ENCODE data around the gene HDAC5.
"Not testable (repeated sequence)": the region's sequence is repeated elsewhere in the genome, so short reads cannot be mapped to it uniquely, and the experiment has no call there.

HDAC5 gene

GRCh38 chr17:44059101-44059892 is 64.1 kb downstream of the HDAC5 start:
- no peaks in the 10 kb centered on the region for H3K27me3 ChIP-seq (ENCODE audit: control insufficient read depth, insufficient read depth, low read length)
- H3K27ac ChIP-seq (ENCODE audit: low read depth, low read length) = no peak overlapping the region
- H3K36me3 ChIP-seq (ENCODE audit: control insufficient read depth, insufficient read depth, low read length) = peaks cover 78% of the 10 kb centered on the region
- H3K4me3 ChIP-seq (ENCODE audit: low read depth, low read length) = no peak overlapping the region
- H3K4me1 ChIP-seq (ENCODE audit: control insufficient read depth, insufficient read depth, low read length) = no peaks in the 10 kb centered on the region
- no peaks in the 10 kb centered on the region for H3K9me3 ChIP-seq (ENCODE audit: control insufficient read depth, insufficient read depth, low read length)
- no peak overlapping the region for H3K9ac ChIP-seq (ENCODE audit: low read depth, low read length)

DNA sequence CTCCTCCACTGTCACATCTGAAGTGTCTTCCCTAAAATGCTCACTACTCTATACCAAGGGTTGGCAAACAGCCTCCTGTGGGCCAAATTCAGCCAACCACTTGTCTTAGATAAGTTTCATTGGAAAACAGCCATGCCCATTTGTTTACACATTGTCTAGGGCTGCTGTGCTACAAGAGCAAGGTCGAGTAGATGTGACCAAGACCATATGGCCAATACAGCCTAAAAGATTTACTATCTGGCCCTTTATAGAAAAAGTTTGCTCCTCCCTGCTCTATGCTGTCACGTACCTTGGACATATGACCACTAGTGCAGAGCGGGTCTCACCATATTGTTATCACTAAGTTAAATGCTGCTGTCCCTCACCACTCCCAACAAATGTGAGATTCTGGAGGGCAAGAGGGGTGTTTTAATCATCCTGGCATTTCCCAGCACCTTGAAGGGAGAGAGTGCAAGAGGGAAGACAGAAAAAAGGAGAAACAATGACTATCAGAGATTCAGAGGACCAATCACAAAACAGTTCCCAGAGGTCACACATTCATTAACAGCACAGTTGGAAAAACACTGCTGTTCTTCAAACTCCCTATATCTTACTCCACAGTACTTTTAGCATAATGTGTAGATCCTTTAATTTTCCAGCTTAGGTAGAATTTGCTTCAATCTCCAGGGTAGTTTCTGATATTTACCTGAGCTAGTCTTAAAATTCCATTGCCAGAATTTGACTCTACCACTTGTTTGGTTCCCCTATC is 70.1 kb downstream of the HDAC5 start:
- peaks cover 84% of the 10 kb centered on the region for H3K36me3 ChIP-seq (ENCODE audit: control insufficient read depth, insufficient read depth, low read length)
- H3K9ac ChIP-seq (ENCODE audit: low read depth, low read length) = no peak overlapping the region
- H3K27ac ChIP-seq (ENCODE audit: low read depth, low read length) = no peak overlapping the region
- no peak overlapping the region for H3K4me3 ChIP-seq (ENCODE audit: low read depth, low read length)
- no peaks in the 10 kb centered on the region for H3K9me3 ChIP-seq (ENCODE audit: control insufficient read depth, insufficient read depth, low read length)
- no peaks in the 10 kb centered on the region for H3K27me3 ChIP-seq (ENCODE audit: control insufficient read depth, insufficient read depth, low read length)
- no peaks in the 10 kb centered on the region for H3K4me1 ChIP-seq (ENCODE audit: control insufficient read depth, insufficient read depth, low read length)

DNA sequence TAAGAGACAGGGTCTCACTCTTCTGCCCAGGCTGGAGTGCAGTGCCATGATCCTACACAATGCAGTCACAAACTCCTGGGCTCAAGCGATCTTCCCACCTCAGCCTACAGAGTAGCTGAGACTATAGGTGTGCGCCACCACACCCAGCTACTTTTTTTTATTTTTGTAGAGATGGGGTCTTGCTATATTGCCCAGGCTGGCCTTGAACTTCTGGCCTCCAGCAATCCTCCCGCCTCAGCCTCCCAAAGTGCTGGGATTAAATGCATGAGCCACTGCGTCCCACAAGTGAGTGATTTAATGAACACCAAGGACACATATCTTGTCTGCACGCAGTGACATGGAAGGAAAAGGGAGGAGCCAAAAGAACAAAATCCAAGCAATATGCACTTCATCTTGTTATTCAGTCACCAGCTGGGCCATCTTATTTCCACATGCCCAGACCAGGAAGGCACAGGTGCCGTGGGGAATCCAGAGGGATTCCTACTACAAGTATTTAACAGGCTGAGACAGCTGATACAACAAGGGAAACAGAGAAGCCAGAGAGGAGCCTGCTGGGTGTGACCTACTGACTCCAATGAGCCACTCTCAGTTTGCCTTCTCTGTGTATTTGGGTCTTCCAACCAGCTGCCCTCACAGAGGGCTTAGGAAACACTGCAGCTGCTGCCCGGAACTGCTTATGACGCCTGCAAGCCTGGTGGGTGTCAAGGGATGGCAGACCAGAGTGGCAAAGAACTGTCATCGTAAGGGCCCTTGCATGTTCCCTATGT is 74.0 kb downstream of the HDAC5 start:
- H3K27me3 ChIP-seq (ENCODE audit: control insufficient read depth, insufficient read depth, low read length) = no peaks in the 10 kb centered on the region
- H3K4me3 ChIP-seq (ENCODE audit: low read depth, low read length) = no peak overlapping the region
- H3K9ac ChIP-seq (ENCODE audit: low read depth, low read length) = no peak overlapping the region
- H3K27ac ChIP-seq (ENCODE audit: low read depth, low read length) = no peak overlapping the region
- no peaks in the 10 kb centered on the region for H3K9me3 ChIP-seq (ENCODE audit: control insufficient read depth, insufficient read depth, low read length)
- H3K4me1 ChIP-seq (ENCODE audit: control insufficient read depth, insufficient read depth, low read length) = peaks cover 3% of the 10 kb centered on the region; the same call in 1 of the 2 replicates
- peaks cover 74% of the 10 kb centered on the region for H3K36me3 ChIP-seq (ENCODE audit: control insufficient read depth, insufficient read depth, low read length)

GRCh38 chr17:44046893-44047292 is 76.5 kb downstream of the HDAC5 start:
- H3K4me3 ChIP-seq (ENCODE audit: low read depth, low read length); H3K4me1 ChIP-seq (ENCODE audit: control insufficient read depth, insufficient read depth, low read length); H3K27ac ChIP-seq (ENCODE audit: low read depth, low read length); H3K9me3 ChIP-seq (ENCODE audit: control insufficient read depth, insufficient read depth, low read length); H3K9ac ChIP-seq (ENCODE audit: low read depth, low read length); H3K27me3 ChIP-seq (ENCODE audit: control insufficient read depth, insufficient read depth, low read length): not testable (repeated sequence)
- peaks cover 56% of the 10 kb centered on the region for H3K36me3 ChIP-seq (ENCODE audit: control insufficient read depth, insufficient read depth, low read length)

DNA sequence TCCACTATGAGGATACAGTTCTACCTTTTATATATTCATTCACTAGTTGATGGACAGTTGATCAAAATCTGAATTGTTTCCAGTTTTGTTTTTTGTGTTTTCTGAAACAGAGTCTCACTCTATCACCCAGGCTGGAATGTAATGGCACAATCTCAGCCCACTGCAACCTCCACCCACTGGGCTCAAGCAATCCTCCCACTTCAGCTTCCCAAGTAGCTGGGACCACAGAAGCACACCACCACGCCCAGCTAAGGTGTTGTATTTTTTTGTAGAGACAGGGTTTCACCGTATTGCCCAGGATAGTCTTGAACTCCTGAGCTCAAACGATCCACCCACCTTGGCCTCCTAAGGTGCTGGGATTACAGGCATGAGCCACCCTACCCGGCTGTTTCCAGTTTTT is 78.0 kb downstream of the HDAC5 start:
- Histone ChIP-seq H3K27me3 (ENCODE audit: control insufficient read depth, insufficient read depth, low read length) (no peaks in the 10 kb centered on the region), H3K9ac (ENCODE audit: low read depth, low read length) (no peak overlapping the region), H3K36me3 (ENCODE audit: control insufficient read depth, insufficient read depth, low read length) (peaks cover 42% of the 10 kb centered on the region), H3K9me3 (ENCODE audit: control insufficient read depth, insufficient read depth, low read length) (no peaks in the 10 kb centered on the region), H3K4me3 (ENCODE audit: low read depth, low read length) (no peak overlapping the region), H3K27ac (ENCODE audit: low read depth, low read length) (no peak overlapping the region), H3K4me1 (ENCODE audit: control insufficient read depth, insufficient read depth, low read length) (peaks cover 5% of the 10 kb centered on the region; the same call in 1 of the 2 replicates)

GRCh38 chr17:44044071-44044470 is 79.4 kb downstream of the HDAC5 start:
- Histone ChIP-seq H3K27ac (ENCODE audit: low read depth, low read length) (no peak overlapping the region), H3K27me3 (ENCODE audit: control insufficient read depth, insufficient read depth, low read length) (no peaks in the 10 kb centered on the region), H3K4me3 (ENCODE audit: low read depth, low read length) (no peak overlapping the region), H3K36me3 (ENCODE audit: control insufficient read depth, insufficient read depth, low read length) (peaks cover 41% of the 10 kb centered on the region), H3K9me3 (ENCODE audit: control insufficient read depth, insufficient read depth, low read length) (no peaks in the 10 kb centered on the region), H3K4me1 (ENCODE audit: control insufficient read depth, insufficient read depth, low read length) (peaks cover 5% of the 10 kb centered on the region; the same call in 1 of the 2 replicates), H3K9ac (ENCODE audit: low read depth, low read length) (no peak overlapping the region)

DNA sequence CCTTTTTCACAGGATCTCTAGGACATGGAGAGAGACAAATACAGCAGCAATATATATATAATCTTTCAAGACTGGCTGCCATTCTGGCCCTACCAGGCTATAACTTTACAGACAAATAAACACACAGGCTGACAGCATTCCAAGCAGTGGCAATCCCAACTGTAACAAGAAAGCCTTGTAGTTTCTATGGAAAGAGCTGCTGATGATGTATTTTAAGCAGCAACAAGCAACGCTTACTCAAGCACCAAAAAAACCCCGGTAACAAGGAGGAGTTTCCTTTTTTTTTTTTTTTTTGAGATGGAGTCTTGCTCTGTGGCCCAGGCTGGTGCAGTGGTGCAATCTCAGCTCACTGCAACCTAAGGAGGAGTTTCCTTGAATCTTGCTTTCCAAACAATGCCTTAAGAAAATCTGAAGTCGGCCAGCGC is 80.2 kb downstream of the HDAC5 start:
- Histone ChIP-seq H3K9ac (ENCODE audit: low read depth, low read length) (no peak overlapping the region), H3K27ac (ENCODE audit: low read depth, low read length) (peak overlapping the region; percentile 20), H3K27me3 (ENCODE audit: control insufficient read depth, insufficient read depth, low read length) (no peaks in the 10 kb centered on the region), H3K4me1 (ENCODE audit: control insufficient read depth, insufficient read depth, low read length) (peaks cover 5% of the 10 kb centered on the region; the same call in 1 of the 2 replicates), H3K4me3 (ENCODE audit: low read depth, low read length) (no peak overlapping the region), H3K36me3 (ENCODE audit: control insufficient read depth, insufficient read depth, low read length) (peaks cover 38% of the 10 kb centered on the region), H3K9me3 (ENCODE audit: control insufficient read depth, insufficient read depth, low read length) (no peaks in the 10 kb centered on the region)

- peaks cover 47% of the 10 kb centered on the region for H3K36me3 ChIP-seq (ENCODE audit: control insufficient read depth, insufficient read depth, low read length)
- no peak overlapping the region for H3K27ac ChIP-seq (ENCODE audit: low read depth, low read length)
- no peak overlapping the region for H3K9ac ChIP-seq (ENCODE audit: low read depth, low read length)
Measured at GRCh38 chr17:44039829-44040635, 83.4 kb downstream of the HDAC5 start.

DNA sequence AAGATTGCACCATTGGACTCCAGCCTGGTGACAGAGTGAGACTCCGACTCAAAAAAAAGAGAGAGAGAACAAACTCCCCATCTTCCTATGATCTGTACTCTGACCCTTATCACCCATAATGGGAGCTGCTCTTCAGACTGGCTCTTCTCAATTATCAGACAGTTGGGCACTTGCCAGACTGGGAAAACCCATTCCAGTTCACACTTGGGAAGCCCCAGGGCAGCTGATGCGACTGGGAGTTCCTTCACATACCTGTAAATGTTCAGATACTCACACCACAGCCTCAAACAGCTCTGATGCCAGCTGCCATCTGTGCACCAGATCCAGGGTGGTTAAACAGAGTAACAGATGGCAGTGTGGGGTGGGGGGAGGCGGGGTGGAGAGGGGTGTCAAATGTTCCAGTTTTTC is 84.8 kb downstream of the HDAC5 start:
- H3K27me3 ChIP-seq (ENCODE audit: control insufficient read depth, insufficient read depth, low read length) = no peaks in the 10 kb centered on the region
- H3K9ac ChIP-seq (ENCODE audit: low read depth, low read length) = no peak overlapping the region
- H3K27ac ChIP-seq (ENCODE audit: low read depth, low read length) = no peak overlapping the region
- H3K4me1 ChIP-seq (ENCODE audit: control insufficient read depth, insufficient read depth, low read length) = no peaks in the 10 kb centered on the region
- H3K36me3 ChIP-seq (ENCODE audit: control insufficient read depth, insufficient read depth, low read length) = peaks cover 55% of the 10 kb centered on the region
- H3K4me3 ChIP-seq (ENCODE audit: low read depth, low read length) = no peak overlapping the region
- H3K9me3 ChIP-seq (ENCODE audit: control insufficient read depth, insufficient read depth, low read length) = no peaks in the 10 kb centered on the region

More at GRCh38 chr17:44039829-44040635, 83.4 kb downstream of the HDAC5 start:
- Histone ChIP-seq H3K4me3 (ENCODE audit: low read depth, low read length) (no peak overlapping the region), H3K9me3 (ENCODE audit: control insufficient read depth, insufficient read depth, low read length) (no peaks in the 10 kb centered on the region), H3K4me1 (ENCODE audit: control insufficient read depth, insufficient read depth, low read length) (peaks cover 5% of the 10 kb centered on the region; the same call in 1 of the 2 replicates), H3K27me3 (ENCODE audit: control insufficient read depth, insufficient read depth, low read length) (no peaks in the 10 kb centered on the region)

- no peak overlapping the region for H3K9ac ChIP-seq (ENCODE audit: low read depth, low read length)
- peaks cover 59% of the 10 kb centered on the region for H3K36me3 ChIP-seq (ENCODE audit: control insufficient read depth, insufficient read depth, low read length)
- H3K9me3 ChIP-seq (ENCODE audit: control insufficient read depth, insufficient read depth, low read length) = no peaks in the 10 kb centered on the region
- no peaks in the 10 kb centered on the region for H3K4me1 ChIP-seq (ENCODE audit: control insufficient read depth, insufficient read depth, low read length)
- no peak overlapping the region for H3K27ac ChIP-seq (ENCODE audit: low read depth, low read length)
- no peaks in the 10 kb centered on the region for H3K27me3 ChIP-seq (ENCODE audit: control insufficient read depth, insufficient read depth, low read length)
- no peak overlapping the region for H3K4me3 ChIP-seq (ENCODE audit: low read depth, low read length)
Measured at GRCh38 chr17:44037471-44037870, 86.0 kb downstream of the HDAC5 start.
